ENCODE data around the gene OPRL1.

Gene OPRL1

GRCh38 chr20:64042054-64042781 is 37.7 kb upstream of the OPRL1 start:
- DNase-seq, result no peak

- DNase-seq, result no peak
Observed at GRCh38 chr20:64043768-64044167, 36.1 kb upstream of the OPRL1 start.

GRCh38 chr20:64044484-64045247 is 35.2 kb upstream of the OPRL1 start:
- no peak for DNase-seq

GRCh38 chr20:64045346-64046011 is 34.4 kb upstream of the OPRL1 start:
- DNase-seq, result no peak

GRCh38 chr20:64047046-64047389 is 32.9 kb upstream of the OPRL1 start:
- no peak for DNase-seq

GRCh38 chr20:64047968-64048401 is 31.9 kb upstream of the OPRL1 start:
- no peak for DNase-seq

- no peak for DNase-seq
Observed at GRCh38 chr20:64048402-64049044, 31.4 kb upstream of the OPRL1 start.

GRCh38 chr20:64049060-64049877 is 30.6 kb upstream of the OPRL1 start, which contains the start of gene SOX18:
TSS of gene SOX18 (minus strand) at chr20:64049639. CDS start at chr20:64049516, 123 bp downstream.
- DNase-seq, result no peak

- no peak for DNase-seq
Observed at GRCh38 chr20:64049878-64050260, 30.0 kb upstream of the OPRL1 start.

- DNase-seq, result no peak
Observed at GRCh38 chr20:64050261-64051032, 29.4 kb upstream of the OPRL1 start.

- no peak for DNase-seq
Observed at GRCh38 chr20:64051033-64051452, 28.8 kb upstream of the OPRL1 start.

- no peak for DNase-seq
Observed at GRCh38 chr20:64051561-64052325, 28.1 kb upstream of the OPRL1 start.

- no peak for DNase-seq
Observed at GRCh38 chr20:64052326-64052722, 27.6 kb upstream of the OPRL1 start.

- DNase-seq, result no peak
Observed at GRCh38 chr20:64052987-64053840, 26.7 kb upstream of the OPRL1 start.

- no peak for DNase-seq
Observed at GRCh38 chr20:64053841-64054661, 25.8 kb upstream of the OPRL1 start.

GRCh38 chr20:64055396-64055892 is 24.4 kb upstream of the OPRL1 start:
- DNase-seq, result no peak

GRCh38 chr20:64055893-64056638 is 23.8 kb upstream of the OPRL1 start:
- DNase-seq, result no peak

- no peak for DNase-seq
Observed at GRCh38 chr20:64056639-64056888, 23.3 kb upstream of the OPRL1 start.
